GM19043 (cell line): ENCODE data around the gene MGST1.
"Not testable (repeated sequence)": the region's sequence is repeated elsewhere in the genome, so short reads cannot be mapped to it uniquely, and the experiment has no call there.

Source experiments
- ATAC-seq: cut with Tn5 transposase; IDR thresholded peaks from one replicate; pipeline ENCODE4 v1.9.1; 2021; ENCODE audit warnings: low read depth; ENCODE audit not compliant: unreplicated experiment

Gene MGST1

DNA sequence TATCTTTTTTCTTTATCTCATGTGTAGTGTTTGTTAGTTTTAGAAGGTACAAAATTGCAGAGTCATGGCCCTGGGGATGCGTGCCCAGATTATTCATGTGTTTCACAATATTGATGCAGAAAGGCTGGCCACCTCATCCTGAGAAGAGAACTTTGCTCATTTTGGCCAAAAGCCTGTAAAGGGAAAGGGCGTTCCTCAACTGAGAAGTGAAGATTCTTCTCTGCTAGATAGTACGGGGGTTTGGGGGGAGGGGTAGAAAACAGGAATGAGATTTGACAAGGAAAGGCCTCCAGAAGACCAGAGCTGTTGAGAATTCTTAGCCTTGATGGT lies 1.7 kb downstream of the MGST1 start:
- ATAC-seq: peak; percentile 13

DNA sequence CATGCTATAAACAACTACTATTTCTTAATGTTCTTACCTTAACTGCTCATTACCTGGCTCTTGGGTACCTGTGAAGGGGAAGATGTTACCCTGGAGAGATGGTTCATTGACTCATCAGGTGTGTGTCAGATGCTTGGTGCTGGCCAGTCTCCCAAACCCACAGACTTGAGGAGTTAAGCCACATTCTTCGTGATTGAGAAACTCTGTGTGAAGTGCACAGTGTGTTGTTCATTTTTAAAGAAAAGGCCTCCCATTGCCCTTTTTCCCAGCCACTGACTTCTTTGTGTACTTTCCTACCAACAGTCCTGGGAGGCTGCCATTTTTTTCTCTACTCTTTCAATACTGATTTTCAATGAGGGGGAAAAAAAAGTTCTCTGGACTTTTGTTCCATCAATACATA lies 3.2 kb downstream of the MGST1 start:
- ATAC-seq: no peak

DNA sequence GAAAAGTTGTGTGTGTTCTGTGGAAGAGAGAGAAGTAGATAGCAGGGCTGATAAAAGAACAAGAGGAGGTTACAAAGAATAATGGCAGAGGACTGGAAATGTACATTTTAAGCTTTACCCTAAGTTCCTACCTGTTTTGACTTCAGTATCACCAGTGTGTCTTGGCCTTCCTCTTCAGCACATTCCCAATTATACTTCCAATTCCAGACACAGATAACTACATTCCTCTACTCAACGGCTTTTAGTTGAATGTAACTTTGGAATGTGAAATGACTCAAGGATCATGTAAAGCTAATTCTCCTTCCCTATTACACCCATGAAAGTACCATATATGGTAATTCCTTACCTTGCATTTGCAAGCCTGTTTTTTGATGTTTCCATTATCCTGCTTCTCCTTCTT lies 5.0 kb downstream of the MGST1 start:
- ATAC-seq: no peak

DNA sequence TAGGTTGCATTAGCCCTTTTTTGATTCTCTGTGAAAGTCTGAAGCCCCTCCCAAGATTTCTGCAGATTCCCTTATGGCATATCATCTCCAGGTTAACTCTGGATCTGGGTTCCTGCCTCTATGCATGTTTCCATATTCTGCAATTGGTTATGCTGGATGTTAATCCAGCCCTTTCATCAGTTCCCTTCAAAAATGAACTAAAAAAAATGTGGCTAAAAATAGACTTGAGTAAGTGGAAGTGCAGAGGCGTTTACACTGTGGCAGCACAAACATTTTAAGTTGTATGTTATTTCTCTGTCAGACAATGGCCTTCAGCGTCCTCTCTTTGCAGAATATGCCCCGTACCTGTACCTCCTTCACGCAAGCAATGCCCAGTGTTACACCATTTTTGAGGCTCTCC lies 11.4 kb downstream of the MGST1 start:
- ATAC-seq: no peak

DNA sequence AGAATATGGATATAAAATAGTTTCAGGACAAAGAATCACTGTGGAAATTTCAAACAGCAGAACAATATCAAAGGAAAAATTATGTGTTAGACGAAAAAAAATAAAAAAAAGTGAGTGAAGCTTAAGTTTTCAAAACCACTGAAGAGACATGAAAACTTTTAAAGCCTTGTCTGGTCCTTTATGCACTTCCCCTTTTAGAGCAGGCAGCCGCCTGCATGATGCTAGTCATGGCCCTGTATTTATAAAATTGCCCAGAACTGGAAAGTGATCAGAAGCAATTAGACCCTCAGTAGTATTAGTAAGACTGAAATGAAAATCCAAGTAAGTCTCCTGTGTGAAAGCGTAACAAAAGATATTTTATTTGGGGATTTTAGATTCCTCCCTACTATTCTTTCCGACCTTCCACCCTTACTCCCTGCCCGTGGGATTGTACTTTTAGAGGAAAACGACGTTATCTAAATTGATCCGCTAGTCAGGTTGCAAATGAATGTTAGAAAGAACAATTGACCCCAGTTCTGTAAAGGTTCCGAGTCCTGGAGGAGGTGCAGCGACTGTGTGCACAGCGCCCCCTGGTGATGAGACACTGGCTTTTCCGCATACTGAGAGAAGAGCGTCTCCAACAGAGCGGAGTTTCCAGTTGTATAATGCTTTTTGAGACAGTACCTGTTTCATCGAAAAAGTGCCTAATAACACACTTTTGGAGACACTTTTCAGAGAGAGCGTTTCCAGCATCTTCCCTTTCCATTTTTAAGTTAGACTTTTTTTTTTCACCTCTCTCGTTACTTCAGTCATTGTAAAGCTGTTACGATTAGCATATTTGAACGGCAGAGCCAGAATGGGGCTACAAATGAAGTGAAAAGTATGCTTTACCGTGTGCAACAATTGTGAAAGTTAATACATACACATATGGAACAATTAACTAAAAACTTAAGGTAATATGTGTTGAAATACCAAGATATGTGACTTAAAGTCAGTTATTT lies 12.4 kb downstream of the MGST1 start:
- no peak for ATAC-seq

DNA sequence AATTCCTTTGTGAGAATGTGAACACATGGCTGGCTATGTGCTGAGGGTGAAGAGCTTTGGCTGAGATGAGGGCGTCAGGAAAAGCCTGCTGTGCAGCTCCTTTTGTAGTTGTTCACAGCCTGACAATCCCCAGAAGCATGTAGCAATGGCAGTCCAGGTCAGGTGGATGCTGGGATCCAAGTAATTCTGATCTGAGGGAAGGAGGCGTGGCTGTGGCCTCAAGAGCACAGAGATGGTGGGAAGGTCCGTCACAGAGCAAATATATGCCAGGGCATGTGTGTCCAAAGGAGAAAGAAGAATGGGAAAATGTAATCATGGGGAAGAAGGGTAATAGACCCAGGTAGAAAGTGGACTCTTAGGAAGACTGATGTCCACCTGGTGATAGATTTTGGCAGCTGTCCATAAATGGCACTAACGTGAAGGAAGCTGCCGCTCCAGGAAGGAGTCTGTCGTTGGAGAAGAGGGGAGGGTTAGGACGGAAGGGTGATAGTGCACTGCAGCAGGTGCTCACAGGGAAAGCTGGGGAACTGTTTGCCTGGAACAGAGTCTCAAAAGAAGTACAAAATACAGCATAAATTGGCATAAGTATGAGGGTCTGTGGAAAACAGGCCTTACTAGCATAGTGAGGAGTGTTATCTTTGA lies 13.8 kb downstream of the MGST1 start:
- no peak for ATAC-seq

DNA sequence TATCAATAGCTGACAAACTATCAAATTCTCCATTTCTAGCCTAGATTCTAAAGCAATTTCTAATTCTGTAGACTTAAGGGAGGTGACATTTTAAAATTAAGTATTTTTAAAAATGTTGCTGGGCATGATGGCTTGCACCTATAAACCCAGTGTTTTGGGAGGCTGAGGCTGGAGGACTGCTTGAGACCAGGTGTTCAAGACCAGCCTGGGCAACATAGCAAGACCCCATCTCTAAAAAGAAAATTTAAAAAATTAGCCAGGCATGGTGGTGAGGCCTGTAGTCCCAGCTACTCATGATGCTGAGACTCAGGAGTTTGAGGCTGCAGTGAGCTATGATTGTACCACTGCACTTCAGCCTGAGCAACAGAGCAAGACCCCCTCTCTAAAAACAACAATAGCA lies 15.1 kb downstream of the MGST1 start:
- ATAC-seq: no peak

DNA sequence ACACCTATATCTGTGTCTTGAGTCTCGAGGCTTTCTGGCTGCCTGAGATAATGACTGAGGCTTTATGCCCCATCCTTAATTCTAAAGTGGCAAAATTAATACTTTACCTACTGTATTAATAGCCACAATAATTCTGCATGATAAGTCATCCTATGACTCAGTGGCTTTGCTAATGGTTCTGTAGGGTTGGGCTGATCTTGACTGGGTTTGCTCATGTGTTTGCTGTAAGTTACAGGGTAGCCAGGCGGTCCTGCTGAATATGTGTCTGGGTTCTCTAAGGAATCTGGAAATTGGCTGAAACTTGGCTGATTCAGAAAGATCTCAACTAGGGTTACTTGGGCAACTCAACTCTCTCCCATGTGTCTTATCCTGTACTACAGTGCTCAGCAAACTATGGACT lies 21.7 kb downstream of the MGST1 start:
- ATAC-seq: no peak

DNA sequence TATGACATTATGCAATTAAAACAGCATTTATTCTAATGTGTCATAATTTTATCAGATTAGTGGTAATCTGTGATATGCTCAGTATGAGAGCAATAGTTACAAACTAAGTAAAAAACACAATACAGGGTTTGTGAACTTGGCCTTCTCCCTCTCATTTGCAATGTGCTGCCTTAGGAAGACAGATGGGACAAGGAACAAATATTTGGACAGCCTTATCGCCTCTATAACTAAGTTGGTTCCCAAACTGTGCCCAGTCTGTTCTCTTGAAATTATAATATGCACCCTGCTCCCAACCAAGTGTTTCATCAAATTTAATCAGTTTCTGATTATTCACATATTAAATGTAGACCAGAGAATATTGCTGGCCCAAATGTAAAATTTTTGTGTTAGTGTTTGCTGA lies 22.7 kb downstream of the MGST1 start:
- no peak for ATAC-seq

DNA sequence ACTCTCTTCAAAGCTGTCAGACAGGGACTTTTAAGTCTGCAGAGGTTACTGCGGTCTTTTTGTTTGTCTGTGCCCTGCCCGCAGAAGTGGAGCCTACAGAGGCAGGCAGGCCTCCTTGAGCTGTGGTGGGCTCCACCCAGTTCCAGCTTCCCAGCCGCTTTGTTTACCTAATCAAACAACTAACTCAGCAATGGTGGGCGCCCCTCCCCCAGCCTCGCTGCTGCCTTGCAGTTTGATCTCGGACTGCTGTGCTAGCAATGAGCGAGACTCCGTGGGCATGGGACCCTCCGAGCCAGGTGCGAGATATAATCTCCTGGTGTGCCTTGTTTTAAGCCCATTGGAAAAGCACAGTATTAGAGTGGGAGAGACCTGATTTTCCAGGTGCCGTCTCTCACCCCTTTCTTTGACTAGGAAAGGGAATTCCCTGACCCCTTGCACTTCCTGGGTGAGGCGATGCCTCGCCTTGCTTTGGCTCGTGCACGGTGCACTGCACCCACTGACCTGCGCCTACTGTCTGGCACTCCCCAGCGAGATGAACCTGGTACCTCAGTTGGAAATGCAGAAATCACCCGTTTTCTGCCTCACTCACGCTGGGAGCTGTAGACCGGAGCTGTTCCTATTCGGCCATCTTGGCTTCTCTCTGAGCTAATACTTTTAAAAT lies 35.3 kb downstream of the MGST1 start:
- not testable (repeated sequence) for ATAC-seq

DNA sequence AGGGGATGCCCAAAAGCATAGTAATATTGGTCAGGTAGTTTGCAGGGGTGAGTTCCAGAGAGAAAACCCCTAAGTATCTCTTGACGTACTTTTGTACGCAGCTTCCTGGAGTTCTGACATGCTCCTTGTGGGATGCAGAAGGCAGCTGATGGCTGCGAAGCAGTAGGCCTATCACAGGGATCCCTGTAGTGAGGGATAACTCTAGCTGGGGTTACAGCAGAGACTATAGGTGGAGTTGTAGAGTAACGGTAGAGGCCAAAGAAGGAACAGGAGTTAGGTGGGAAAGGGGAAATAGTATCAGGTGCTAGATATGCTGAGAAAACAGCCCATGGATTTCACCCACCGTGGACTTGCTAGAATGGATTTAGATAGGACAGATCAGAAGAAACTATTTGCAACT lies 37.3 kb downstream of the MGST1 start:
- ATAC-seq: no peak

DNA sequence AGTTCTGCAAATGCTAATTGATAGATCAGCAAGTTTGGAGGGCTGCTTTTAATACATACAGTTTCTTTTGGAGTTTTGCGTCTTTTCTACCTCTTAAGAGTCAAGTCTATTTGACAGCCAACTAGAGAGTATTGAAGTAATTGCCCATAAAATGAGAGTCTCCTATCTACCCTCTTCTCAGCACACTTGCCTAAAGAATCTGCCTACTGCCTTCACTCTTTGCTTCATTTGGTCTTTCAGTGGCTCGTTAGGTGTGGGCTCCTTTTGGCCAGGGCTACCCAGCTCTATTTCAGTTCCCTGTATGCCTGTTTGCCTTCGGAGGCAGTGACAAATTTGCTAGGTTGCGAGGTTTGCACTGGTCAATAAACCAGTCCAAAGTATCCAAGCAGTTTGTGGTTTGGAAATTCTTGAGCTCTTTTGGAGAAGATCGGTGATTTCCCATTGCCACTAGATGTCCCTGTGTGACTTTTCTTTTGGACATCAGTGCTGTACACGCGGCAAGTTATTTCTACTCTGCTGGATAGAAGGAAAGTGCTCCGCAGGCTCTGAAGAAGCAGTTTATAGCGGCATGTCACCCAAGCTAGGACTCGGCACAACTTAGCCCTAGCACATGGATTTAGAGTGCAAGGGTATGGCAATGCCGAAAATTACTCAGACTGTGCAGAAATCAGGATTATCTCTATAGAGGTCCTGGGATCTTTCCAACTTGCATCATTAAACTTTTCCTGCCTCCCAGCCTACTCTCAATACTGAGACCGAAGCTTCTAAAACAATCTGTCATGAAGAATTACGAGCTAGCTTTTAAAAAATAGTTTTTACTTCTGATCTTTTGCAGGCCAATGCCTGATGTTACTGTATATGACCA lies 38.6 kb downstream of the MGST1 start:
- ATAC-seq: no peak

DNA sequence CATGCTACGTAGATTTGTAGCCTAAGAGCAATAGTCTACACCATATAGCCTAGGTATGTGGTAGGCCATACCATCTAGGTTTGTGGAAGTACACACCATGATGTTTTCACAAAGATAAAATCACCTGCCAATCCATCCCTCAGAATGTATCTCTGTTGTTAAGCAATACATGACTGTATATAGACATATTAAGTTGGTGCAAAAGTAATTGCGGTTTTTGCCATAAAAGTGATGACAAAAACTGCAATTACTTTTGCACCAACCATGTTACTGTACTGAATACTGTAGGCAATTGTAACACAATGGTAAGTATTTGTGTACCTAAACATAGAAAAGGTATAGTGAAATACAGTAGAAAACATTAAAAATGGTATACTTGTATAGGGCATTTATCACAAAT lies 40.5 kb downstream of the MGST1 start:
- ATAC-seq: no peak

DNA sequence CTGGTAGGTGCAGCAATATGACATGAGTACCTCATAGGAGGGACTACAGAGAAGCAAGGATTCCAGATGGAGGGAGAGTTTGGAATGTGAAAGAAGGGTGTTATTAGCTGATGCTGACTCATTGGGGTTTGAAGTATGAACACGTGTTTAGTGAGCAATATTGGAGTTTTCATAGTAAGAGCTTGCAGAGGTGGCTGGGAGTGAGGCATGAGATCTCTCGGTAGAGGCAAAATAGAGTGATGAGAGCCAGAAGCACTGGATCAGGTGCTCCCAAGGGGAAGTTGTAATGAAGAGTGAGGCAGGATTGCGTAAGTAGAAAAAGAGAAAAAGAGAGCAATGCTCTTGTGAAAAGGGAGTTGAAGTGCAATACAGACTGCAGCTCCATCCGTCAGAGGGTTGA lies 42.1 kb downstream of the MGST1 start:
- no peak for ATAC-seq

DNA sequence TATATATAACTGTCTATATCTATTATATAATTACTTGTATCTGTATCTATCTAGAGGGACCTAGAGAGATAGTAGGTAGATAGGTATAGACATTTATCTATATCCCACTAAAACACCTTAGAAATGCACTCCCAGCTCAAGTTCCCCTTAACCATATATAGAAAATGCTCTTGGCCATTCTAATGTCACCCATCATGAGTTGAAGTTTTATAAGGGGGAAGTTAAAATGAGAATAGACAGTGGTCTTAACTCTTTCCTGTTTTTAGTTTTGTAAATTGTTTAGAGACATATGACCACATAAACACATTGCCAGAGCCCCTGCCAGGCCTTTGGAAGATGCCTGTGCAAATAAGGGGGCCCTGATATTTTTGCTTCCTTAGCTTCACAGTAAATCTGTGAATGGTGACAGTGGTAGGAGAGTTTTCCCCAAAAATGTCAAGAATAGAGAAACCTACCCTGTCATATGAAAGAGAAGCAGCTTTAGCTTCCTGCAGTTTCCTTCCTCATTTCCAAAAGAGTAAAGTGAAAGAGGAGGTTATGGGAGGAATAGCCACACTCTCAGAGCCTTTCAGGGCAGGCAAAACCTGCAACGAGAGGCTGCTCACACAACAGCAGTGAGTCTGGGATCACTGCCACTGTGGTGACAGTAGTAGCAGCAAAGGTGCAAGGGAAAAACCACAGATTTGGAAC lies 45.5 kb downstream of the MGST1 start:
- ATAC-seq: no peak

DNA sequence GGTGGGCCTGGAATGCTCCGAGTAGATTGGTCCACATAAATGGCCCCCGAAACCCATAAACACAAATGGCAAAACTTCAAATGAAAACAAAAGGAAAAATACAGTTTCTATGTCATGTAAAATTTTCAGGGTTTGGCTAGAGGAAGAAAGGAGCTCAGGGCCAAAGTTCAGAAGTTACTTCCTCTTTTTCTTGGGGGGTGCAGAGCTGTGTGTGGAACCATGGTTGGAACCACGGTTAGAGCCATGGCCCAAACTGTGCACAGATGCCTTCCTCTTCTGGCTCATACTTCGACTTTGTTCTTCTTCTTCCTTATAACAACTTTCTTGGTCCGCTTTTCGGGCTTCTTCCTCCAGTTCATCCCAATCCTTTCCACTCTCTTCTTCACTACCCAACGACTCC lies 51.7 kb downstream of the MGST1 start:
- ATAC-seq: no peak

DNA sequence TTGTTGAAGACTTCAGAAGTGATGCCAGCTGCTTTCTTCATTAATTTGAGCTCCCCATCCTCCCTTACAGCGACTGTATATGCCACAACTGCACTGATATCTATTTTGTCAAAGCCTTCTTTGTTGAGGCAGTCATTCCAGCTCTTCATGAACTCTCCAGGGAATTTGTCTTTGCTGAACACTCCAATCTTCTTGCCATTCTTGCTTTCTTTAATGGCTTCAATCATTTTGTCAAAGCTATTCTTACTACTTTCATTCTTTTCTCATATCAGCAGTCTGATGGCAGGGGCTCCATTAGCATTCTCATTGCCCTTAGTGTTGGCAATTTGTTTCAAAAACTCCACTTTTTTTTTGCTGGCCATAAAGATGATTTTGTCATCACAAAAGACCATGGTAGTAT lies 54.4 kb downstream of the MGST1 start:
- ATAC-seq: not testable (repeated sequence)

DNA sequence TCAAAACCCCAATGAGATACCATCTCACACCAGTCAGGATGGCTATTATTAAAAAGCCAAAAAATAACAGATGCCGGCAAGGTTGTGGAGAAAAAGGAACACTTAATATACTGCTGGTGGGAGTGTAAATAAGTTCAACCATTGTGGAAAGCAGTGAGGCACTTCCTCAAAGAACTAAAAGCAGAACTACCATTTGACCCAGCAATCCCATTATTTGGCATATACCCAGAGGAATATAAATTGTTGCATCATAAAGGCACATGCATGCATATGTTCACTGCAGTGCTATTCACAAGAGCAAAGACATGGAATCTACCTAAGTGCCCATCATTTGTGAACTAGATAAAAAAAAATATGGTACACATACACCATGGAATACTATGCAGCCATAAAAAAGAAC lies 59.9 kb downstream of the MGST1 start:
- no peak for ATAC-seq
